Stomach (tissue), 9 donors: ENCODE data around the gene TBC1D4. TPM values are rescaled to one million over a fixed set of nuclear protein-coding genes. Genes with fewer than 3 reads are reported as not detected.
A peak's percentile ranks its signal among the peaks of the same experiment; 100 is the strongest.

Source experiments
- DNase-seq, 2 donors: peaks; one replicate each; pipeline versions ENCODE4 v3.0.0 to v3.0.0-alpha.2; 2013 to 2019
- H3K27ac ChIP-seq, 5 donors: fragments of 200-600 bp in 4 of 5; sonication (generic) in 4 of 5; one replicate each; pipeline ENCODE4 v1.5.1; 2013 to 2019; ENCODE audit warnings: mild to moderate bottlenecking in 1 of 5, moderate library complexity in 1 of 5
- H3K27me3 ChIP-seq, 3 donors: fragments of 200-600 bp; sonication (generic); one replicate each; pipeline ENCODE4 v1.5.1; 2017 to 2019; ENCODE audit warnings: mixed run types in 1 of 3
- H3K36me3 ChIP-seq, 4 donors: fragments of 200-600 bp; sonication (generic); 1 replicate in 3 of 4; 2 replicates in 1 of 4; pipeline ENCODE4 v1.5.1; 2016 to 2019
- H3K4me1 ChIP-seq, 4 donors: fragments of 200-600 bp; sonication (generic); one replicate each; pipeline ENCODE4 v1.5.1; 2016 to 2019
- H3K4me3 ChIP-seq, 4 donors: fragments of 200-600 bp; sonication (generic) in 3 of 4; one replicate each; pipeline ENCODE4 v1.5.1; 2016 to 2019; ENCODE audit warnings: mild to moderate bottlenecking in 1 of 4
- H3K9me3 ChIP-seq, 4 donors: fragments of 200-600 bp; sonication (generic); one replicate each; pipeline ENCODE4 v1.5.1; 2016 to 2019
- EP300 ChIP-seq: sonication (generic); formaldehyde crosslinking; IDR thresholded peaks from one replicate; pipeline ENCODE4 v1.6.1; 2017; ENCODE audit warnings: antibody characterized with exemption
- POLR2A ChIP-seq, 4 donors: fragments of 450-650 bp; IDR thresholded peaks; one replicate each; pipeline ENCODE4 v1.6.1; 2016; ENCODE audit warnings: antibody characterized with exemption in 4 of 4, control low read depth in 2 of 4, mild to moderate bottlenecking in 1 of 4, moderate library complexity in 1 of 4
- POLR2AphosphoS5 ChIP-seq, 3 donors: sonication (generic); formaldehyde crosslinking; IDR thresholded peaks; one replicate each; pipeline ENCODE4 v1.6.1; 2016; ENCODE audit warnings: antibody characterized with exemption in 3 of 3
- WGBS, 5 donors: extraction: QIAGEN DNeasy Blood & Tissue Kit in 3 of 5; methylation state at CpG; one replicate each; pipeline versions ENCODE4 v1.1.5 to v1.1.7; 2013 to 2018; 5-methylcytosine and 5-hydroxymethylcytosine counted together
- intact Hi-C: fragments of 100-400 bp; cut with DNase I; formaldehyde crosslinking; loops from one replicate; pipeline ENCODE4 v1.15.1; 2023; ENCODE audit warnings: low total_unique reads
- polyA plus RNA-seq, 3 donors: library from polyadenylated mRNA; stranded (reverse); fragments of 200-250 nt; gene quantifications; one replicate each; pipeline ENCODE4 v1.2.3, GENCODE V29; 2013
- total RNA-seq, 5 donors: library from RNA; depleted of rRNA; stranded (reverse); fragments of >200 nt; gene quantifications; one replicate each; pipeline versions ENCODE4 v1.1.0 to v1.2.3, GENCODE V29; 2014 to 2016
- TF ChIP-seq, protein P1 (sequence below), 7 experiments: fragments of 450-650 bp in 4 of 7; fragments of 200-600 bp in 3 of 7; sonication (generic) in 3 of 7; IDR thresholded peaks; one replicate each; pipeline ENCODE4 v1.5.1; 2016 to 2019; ENCODE audit warnings: antibody characterized with exemption in 7 of 7, control low read depth in 2 of 7, mild to moderate bottlenecking in 1 of 7
- donor health status: healthy with polysubstance abuse.
- donor health status: Bipolar disorder and iron deficiency.
- donor health status: healthy.

TBC1D4 gene
- total and polyA plus RNA-seq, 8 donors = 4.9 to 47.8 (median 27.3) TPM

DNA sequence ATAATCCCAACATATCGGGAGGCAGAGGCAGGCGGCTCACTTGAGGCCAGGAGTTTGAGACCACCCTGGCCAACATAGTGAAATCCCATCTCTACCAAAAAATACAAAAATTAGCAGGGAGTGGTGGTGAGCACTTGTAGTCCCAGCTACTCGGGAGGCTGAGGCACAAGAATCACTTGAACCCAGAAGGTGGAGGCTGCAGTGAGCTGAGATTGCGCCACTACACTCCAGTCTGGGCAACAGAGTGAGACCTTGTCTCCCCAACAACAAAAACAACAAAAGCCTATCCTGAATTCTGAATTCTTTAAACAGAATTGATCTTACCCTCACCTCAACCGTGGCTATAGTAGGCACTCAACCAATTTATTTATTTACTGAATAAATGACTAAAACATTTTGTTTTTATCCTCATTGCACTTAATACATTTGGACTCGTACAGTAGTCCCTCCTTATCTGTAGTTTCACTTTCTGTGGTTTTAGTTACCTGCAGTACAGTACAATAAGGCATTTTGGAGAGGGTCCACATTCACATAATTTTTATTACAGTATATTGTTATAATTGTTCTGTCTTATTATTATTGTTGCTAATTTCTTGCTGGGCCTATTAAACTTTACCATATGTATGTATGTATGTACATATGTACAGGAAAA is 98.8 kb downstream of the TBC1D4 start:
- WGBS, 5 donors = 66 to 81% (median 70%) methylated on average over 6 of the region's 6 CpGs
- intact Hi-C loops = no loop called here
- Histone ChIP-seq H3K27ac (peak overlapping the region in 4 of 5 donors; percentile 14 to 42 (median 38)), H3K4me1 (peaks cover 0 to 18% (median 9%) of the 10 kb centered on the region in 4 donors), H3K4me3 (no peak overlapping the region), H3K9me3 (no peaks in the 10 kb centered on the region), H3K27me3 (no peaks in the 10 kb centered on the region), H3K36me3 (no peaks in the 10 kb centered on the region)
- DNase-seq = no peak
- TF ChIP-seq EP300 (no peak), POLR2A (IDR thresholded peaks at IDR 0.05) (no peak), POLR2AphosphoS5 (IDR thresholded peaks at IDR 0.05) (no peak)
- TF ChIP-seq, protein P1, sequence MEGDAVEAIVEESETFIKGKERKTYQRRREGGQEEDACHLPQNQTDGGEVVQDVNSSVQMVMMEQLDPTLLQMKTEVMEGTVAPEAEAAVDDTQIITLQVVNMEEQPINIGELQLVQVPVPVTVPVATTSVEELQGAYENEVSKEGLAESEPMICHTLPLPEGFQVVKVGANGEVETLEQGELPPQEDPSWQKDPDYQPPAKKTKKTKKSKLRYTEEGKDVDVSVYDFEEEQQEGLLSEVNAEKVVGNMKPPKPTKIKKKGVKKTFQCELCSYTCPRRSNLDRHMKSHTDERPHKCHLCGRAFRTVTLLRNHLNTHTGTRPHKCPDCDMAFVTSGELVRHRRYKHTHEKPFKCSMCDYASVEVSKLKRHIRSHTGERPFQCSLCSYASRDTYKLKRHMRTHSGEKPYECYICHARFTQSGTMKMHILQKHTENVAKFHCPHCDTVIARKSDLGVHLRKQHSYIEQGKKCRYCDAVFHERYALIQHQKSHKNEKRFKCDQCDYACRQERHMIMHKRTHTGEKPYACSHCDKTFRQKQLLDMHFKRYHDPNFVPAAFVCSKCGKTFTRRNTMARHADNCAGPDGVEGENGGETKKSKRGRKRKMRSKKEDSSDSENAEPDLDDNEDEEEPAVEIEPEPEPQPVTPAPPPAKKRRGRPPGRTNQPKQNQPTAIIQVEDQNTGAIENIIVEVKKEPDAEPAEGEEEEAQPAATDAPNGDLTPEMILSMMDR (IDR thresholded peaks at IDR 0.05) = no peak

DNA sequence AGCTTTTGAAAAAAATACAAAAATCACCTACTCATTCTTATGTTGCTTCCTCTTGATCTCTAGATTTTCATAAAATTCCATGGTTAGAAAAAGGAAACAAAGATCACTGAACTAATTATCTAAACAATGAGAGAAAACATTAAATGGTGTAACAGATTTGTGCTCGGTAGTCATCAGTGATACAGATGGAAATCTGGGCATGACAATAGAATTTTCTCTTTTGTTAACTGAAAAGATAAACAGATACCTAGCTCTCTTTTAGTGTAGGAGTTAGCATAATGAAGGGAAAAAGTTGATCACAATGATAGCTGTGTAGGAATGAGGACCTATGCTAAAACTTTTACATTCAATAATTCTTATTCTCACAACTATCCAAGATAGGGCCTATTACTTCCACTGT is 103.7 kb downstream of the TBC1D4 start:
- DNase-seq = no peak
- Histone ChIP-seq H3K27me3 (no peaks in the 10 kb centered on the region), H3K9me3 (no peaks in the 10 kb centered on the region), H3K4me3 (no peak overlapping the region), H3K27ac (no peak overlapping the region), H3K4me1 (peaks cover 0 to 8% (median under 1%) of the 10 kb centered on the region in 4 donors), H3K36me3 (no peaks in the 10 kb centered on the region)
- intact Hi-C loops = loop anchor here (10.0 kb wide), 1 partner anchor 106 kb away; the partner anchor contains the start of gene TBC1D4
- no peak for TF ChIP-seq EP300
- TF ChIP-seq POLR2AphosphoS5 (IDR thresholded peaks at IDR 0.05) = no peak
- TF ChIP-seq, protein P1 (IDR thresholded peaks at IDR 0.05) = no peak
- no peak for TF ChIP-seq POLR2A (IDR thresholded peaks at IDR 0.05)
- WGBS, 5 donors = 56 to 78% (median 71%) methylated on average over 1 of the region's 1 CpG

DNA sequence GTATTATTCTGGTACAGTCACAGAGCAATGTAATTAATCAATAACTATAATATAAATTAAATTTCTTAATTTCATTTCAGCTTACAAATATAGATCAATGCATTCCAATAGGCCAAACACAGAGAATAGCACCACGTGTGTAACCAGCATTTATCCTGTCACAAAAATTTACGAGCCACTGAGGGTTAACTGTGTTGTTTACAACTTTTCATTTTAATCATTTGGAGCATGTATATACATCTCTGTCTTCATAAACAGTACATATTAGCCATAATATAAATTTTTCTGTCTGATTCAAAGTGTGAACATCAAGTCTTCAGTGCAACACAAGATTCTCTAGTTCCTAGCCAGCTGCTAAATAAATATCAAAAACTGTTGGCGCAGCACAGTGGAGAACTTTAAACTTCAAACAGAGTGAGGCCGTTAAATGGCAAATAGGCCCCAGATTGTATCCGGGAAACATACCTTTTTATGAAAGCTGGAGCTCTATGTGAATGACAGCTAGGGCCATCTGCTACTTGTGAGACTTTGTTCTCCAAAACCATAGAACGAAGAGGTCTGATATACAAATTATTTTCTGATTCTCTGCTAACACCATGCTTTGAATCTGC is 105.1 kb downstream of the TBC1D4 start:
- H3K27me3 ChIP-seq = no peaks in the 10 kb centered on the region
- WGBS, 5 donors = 69 to 83% (median 80%) methylated on average over 6 of the region's 6 CpGs
- H3K36me3 ChIP-seq = no peaks in the 10 kb centered on the region
- peak in 1 of 2 donors; percentile 17 for DNase-seq
- H3K4me3 ChIP-seq = no peak overlapping the region
- intact Hi-C loops = loop anchor here (10.0 kb wide), 1 partner anchor 108 kb away; the partner anchor contains the start of gene TBC1D4
- H3K4me1 ChIP-seq = peaks cover 0 to 16% (median 0%) of the 10 kb centered on the region in 4 donors
- no peak for TF ChIP-seq POLR2A (IDR thresholded peaks at IDR 0.05)
- no peak for TF ChIP-seq EP300
- TF ChIP-seq POLR2AphosphoS5 (IDR thresholded peaks at IDR 0.05) = no peak
- TF ChIP-seq, protein P1 (IDR thresholded peaks at IDR 0.05) = no peak
- no peak overlapping the region for H3K27ac ChIP-seq
- no peaks in the 10 kb centered on the region for H3K9me3 ChIP-seq

DNA sequence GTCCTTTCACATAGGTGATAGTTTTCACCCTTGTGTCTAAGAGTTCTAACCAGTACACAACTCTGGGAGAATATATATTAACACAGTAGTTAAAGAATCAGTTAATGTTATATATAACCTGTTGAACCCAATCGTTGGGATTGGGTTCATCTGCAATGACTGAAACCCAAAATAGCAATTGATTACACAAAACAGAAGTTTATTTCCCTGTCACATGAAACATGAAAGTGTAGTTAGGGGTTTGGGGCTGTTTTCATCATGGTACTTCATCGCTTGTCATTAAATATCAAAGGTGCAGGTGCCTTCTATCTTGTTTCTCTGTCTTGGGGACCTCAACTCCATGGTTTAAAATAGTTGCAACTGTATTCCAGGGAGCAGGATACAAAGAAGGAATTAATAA is 106.6 kb downstream of the TBC1D4 start:
- H3K9me3 ChIP-seq = no peaks in the 10 kb centered on the region
- DNase-seq = no peak
- no peak for TF ChIP-seq POLR2A (IDR thresholded peaks at IDR 0.05)
- TF ChIP-seq EP300 = no peak
- peaks cover 0 to 18% (median 0%) of the 10 kb centered on the region in 4 donors for H3K4me1 ChIP-seq
- no peaks in the 10 kb centered on the region for H3K36me3 ChIP-seq
- no peak overlapping the region for H3K27ac ChIP-seq
- H3K4me3 ChIP-seq = no peak overlapping the region
- intact Hi-C loops = loop anchor here (10.0 kb wide), 1 partner anchor 109 kb away; the partner anchor contains the start of gene TBC1D4
- H3K27me3 ChIP-seq = no peaks in the 10 kb centered on the region
- whole genome bisulfite sequencing, 5 donors = 85 to 89% (median 87%) methylated on average over 2 of the region's 2 CpGs
